ENCODE results near the gene ENG.
A peak's percentile ranks its signal among the peaks of the same experiment; 100 is the strongest.

DNA sequence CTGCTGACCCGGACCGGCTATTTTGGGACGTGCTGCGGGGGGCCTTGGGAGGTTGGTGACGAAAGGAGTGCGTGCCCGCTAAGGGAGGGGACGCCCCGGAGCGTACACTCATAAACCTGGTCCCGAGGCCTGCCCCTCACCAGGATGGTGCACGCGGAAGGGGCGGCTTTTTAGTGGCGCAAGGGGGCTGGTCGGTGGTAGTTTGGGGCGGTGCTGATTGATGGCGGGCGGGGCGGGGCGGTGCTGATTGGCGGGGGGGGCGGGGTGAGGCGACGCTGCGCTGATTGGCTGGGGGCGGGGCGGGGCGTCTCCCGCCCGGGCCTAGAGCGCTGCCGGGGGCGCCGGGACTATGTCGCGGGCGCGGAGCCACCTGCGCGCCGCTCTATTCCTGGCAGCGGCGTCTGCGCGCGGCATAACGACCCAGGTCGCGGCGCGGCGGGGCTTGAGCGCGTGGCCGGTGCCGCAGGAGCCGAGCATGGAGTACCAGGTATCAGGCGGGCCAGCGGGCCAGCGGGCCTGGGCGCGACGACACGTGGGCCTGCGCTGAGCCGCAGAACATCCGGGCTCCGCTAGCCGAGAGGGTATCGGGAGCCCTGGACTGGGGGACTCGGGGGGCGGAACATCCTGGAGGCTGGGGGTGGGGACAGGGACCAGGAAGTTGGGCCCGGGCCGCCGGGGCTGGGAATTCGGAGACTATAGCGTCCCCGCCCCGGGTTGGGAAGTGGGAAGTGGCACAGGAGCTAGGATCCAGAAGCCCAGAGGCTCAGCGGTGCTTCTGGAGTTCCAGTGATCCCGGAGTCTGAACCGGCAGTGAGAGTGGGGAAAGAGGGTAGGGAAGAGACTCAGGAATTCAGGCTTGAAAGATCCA is 51.6 kb downstream of the ENG start, which contains the start of gene FPGS:
- TF ChIP-seq, protein P1, sequence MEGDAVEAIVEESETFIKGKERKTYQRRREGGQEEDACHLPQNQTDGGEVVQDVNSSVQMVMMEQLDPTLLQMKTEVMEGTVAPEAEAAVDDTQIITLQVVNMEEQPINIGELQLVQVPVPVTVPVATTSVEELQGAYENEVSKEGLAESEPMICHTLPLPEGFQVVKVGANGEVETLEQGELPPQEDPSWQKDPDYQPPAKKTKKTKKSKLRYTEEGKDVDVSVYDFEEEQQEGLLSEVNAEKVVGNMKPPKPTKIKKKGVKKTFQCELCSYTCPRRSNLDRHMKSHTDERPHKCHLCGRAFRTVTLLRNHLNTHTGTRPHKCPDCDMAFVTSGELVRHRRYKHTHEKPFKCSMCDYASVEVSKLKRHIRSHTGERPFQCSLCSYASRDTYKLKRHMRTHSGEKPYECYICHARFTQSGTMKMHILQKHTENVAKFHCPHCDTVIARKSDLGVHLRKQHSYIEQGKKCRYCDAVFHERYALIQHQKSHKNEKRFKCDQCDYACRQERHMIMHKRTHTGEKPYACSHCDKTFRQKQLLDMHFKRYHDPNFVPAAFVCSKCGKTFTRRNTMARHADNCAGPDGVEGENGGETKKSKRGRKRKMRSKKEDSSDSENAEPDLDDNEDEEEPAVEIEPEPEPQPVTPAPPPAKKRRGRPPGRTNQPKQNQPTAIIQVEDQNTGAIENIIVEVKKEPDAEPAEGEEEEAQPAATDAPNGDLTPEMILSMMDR (IDR thresholded peaks at IDR 0.05 in 2 of 3, conservative IDR thresholded peaks at IDR 0.05 in 1 of 3; ENCODE audit: borderline replicate concordance in 1 of 3, insufficient read depth in 1 of 3, low read depth in 2 of 3, low read length in 2 of 3): no peak; a peak in 1 of 6 replicates
- TF ChIP-seq POLR2A (IDR thresholded peaks at IDR 0.05; ENCODE audit: borderline replicate concordance, extremely low read depth, insufficient read depth, insufficient read length) (no peak), EZH2phosphoT487 (IDR thresholded peaks at IDR 0.05; ENCODE audit: borderline replicate concordance) (no peak), YY1 (IDR thresholded peaks at IDR 0.05; ENCODE audit: extremely low read depth, insufficient replicate concordance, low read depth, low read length) (no peak), SP1 (IDR thresholded peaks at IDR 0.05; ENCODE audit: low read depth) (no peak), POLR2AphosphoS5 (IDR thresholded peaks at IDR 0.05; ENCODE audit: low read depth, low read length) (peak; percentile 59), JUND (IDR thresholded peaks at IDR 0.05) (no peak), SIN3A (IDR thresholded peaks at IDR 0.05; ENCODE audit: low read depth) (no peak), CEBPB (IDR thresholded peaks at IDR 0.05; ENCODE audit: low read depth) (no peak), ZFX (IDR thresholded peaks at IDR 0.05) (peak; percentile 93)
- TF ChIP-seq, protein P2, sequence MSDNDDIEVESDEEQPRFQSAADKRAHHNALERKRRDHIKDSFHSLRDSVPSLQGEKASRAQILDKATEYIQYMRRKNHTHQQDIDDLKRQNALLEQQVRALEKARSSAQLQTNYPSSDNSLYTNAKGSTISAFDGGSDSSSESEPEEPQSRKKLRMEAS (IDR thresholded peaks at IDR 0.05): no peak
